GM23248 (cell line): ENCODE data around the gene RERE.

Source experiments
- EZH2 ChIP-seq: fragments of 200-600 bp; sonication (generic); IDR thresholded peaks from 2 replicates; pipeline ENCODE4 v1.6.1; 2018; ENCODE audit warnings: antibody characterized with exemption, mild to moderate bottlenecking; ENCODE audit not compliant: insufficient read depth, poor library complexity, severe bottlenecking
- EZH2phosphoT487 ChIP-seq: fragments of 200-600 bp; sonication (generic); IDR thresholded peaks from 2 replicates; pipeline ENCODE4 v1.6.1; 2018; ENCODE audit warnings: antibody characterized with exemption, moderate library complexity, mild to moderate bottlenecking, low read depth; ENCODE audit not compliant: insufficient read depth

DNA sequence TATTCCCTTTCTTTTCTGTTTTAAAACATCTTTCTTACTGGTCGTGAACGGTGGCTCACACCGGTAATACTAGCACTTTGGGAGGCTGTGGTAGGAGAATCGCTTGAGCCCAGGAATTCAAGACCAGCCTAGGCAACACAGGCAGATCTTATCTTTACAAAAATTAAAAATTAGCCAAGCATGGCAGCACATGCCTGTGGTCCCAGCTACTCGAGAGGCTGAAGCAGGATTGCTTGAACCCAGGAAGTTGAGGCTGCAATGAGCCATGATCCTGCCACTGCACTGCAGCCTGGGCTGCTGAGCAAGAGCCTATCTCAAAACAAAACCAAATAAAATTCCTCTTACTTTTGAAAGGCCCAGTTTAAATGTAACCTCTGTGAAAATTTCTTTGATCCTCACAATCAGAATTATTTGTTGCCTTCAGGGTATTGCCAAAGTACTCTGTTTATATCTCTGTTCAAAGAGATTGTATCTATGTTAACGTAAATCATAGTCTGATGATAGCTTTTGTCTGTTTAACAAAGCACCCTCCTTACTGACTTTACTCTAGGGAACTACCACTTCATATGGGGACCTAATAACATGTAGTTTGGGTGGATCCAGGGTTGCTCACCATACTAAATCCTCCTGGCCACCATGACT, 71.6 kb downstream of the RERE start:
- TF ChIP-seq EZH2phosphoT487 (no peak), EZH2 (no peak)
